Nephron (organoid): ENCODE results near the gene OR4D9.
A peak's percentile ranks its signal among the peaks of the same experiment; 100 is the strongest.

Experiments used
- H3K27ac Mint-ChIP-seq, 3 experiments: 2 replicates each; pipeline ENCODE4 v1.8.0; 2020; ENCODE audit warnings: mixed read lengths in 3 of 3, mild to moderate bottlenecking in 2 of 3, moderate library complexity in 1 of 3
- H3K27me3 Mint-ChIP-seq: 2 replicates; pipeline ENCODE4 v1.8.0; 2021; ENCODE audit warnings: low read depth, mild to moderate bottlenecking, moderate library complexity, mixed read lengths
- H3K36me3 Mint-ChIP-seq: 2 replicates; pipeline ENCODE4 v1.8.0; 2020; ENCODE audit warnings: low read depth, mixed read lengths
- H3K4me1 Mint-ChIP-seq: 2 replicates; pipeline ENCODE4 v1.8.0; 2020; ENCODE audit warnings: mixed read lengths
- H3K4me3 Mint-ChIP-seq, 3 experiments: 2 replicates each; pipeline ENCODE4 v1.8.0; 2020; ENCODE audit warnings: mild to moderate bottlenecking in 3 of 3, mixed read lengths in 3 of 3, moderate library complexity in 2 of 3
- H3K9me3 Mint-ChIP-seq: 2 replicates; pipeline ENCODE4 v1.8.0; 2020; ENCODE audit warnings: mixed read lengths
- TF ChIP-seq, protein P1 (sequence below), 3 experiments: fragments of 200-600 bp; sonication (generic); IDR thresholded peaks; one replicate each; pipeline ENCODE4 v1.5.0; 2021; ENCODE audit warnings: antibody characterized with exemption in 3 of 3; ENCODE audit not compliant: unreplicated experiment in 3 of 3

OR4D9 gene

DNA sequence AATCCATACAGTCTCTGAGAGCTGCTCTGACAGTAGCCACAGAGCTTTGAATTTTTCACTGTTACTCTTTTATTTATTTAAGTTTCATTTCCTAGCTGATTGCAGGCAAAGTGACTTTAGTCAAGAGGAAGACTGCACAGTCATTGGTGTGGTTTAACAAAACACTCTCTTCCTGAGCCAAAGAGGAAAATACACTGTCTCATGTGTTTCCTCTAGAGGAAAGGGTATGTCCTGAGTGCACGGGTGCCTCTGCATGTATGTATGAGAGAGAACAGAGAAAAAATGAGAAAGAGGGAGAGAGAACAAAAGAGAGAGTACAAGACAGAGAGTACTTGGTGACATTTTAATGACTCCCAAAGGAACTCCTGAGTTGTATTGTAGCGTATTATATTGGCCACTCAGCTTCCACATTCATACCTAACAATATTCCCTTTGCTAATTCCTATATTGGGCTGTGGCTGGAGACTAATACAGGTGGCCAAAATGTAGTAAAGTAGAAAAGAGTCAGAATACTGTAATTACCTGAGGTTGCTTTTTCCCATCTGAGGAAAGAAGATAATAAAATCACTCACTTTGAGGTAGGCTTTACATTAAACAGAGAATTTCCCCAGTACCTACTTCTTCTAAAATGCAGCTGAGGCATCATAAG, at the start of gene OR4D9:
Gene OR4D9, plus strand, starts transcription at position 599 of the 649 bp plus-strand sequence. CDS start 3,374 bp downstream, outside the sequence.
- Mint-ChIP-seq H3K27ac (no peak within 1 kb of the TSS), H3K27me3 (peaks cover 5% of the 10 kb centered on the region), H3K4me3 (no peak within 1 kb of the TSS), H3K4me1 (no peaks in the 10 kb centered on the region), H3K36me3 (no peaks in the 10 kb centered on the region), H3K9me3 (no peaks in the 10 kb centered on the region)
- TF ChIP-seq, protein P1, sequence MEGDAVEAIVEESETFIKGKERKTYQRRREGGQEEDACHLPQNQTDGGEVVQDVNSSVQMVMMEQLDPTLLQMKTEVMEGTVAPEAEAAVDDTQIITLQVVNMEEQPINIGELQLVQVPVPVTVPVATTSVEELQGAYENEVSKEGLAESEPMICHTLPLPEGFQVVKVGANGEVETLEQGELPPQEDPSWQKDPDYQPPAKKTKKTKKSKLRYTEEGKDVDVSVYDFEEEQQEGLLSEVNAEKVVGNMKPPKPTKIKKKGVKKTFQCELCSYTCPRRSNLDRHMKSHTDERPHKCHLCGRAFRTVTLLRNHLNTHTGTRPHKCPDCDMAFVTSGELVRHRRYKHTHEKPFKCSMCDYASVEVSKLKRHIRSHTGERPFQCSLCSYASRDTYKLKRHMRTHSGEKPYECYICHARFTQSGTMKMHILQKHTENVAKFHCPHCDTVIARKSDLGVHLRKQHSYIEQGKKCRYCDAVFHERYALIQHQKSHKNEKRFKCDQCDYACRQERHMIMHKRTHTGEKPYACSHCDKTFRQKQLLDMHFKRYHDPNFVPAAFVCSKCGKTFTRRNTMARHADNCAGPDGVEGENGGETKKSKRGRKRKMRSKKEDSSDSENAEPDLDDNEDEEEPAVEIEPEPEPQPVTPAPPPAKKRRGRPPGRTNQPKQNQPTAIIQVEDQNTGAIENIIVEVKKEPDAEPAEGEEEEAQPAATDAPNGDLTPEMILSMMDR (IDR thresholded peaks at IDR 0.05; ENCODE audit: unreplicated experiment in 3 of 3), result no peak

DNA sequence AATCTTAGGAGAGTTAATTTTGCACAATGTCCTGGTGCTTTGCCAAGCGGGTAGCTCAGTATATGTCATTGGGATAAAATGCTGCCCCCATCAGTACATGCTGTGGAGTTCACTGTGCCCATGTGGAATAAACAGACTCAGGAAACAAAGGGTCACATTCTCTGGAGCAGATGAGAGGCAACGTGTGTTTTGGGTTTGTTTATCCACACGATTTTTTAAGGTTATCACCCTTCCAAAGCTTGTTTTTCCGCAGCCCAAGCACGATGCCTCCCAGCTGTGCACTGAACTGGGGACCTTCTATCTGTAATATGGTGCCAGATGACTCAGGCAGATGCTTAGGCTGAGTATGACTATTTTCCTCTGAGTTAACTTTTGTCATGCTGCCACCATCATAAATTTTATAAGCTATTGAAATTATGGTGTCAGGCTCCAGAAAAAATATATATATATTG, 48.1 kb upstream of the OR4D9 start:
- no peaks in the 10 kb centered on the region for H3K9me3 Mint-ChIP-seq
- H3K36me3 Mint-ChIP-seq, result no peaks in the 10 kb centered on the region
- peak overlapping the region in 2 of 3 experiments; percentile 38 to 39 for H3K27ac Mint-ChIP-seq
- peaks cover 11% of the 10 kb centered on the region for H3K4me1 Mint-ChIP-seq
- no peaks in the 10 kb centered on the region for H3K27me3 Mint-ChIP-seq
- H3K4me3 Mint-ChIP-seq, result no peak overlapping the region
- TF ChIP-seq, protein P1 (IDR thresholded peaks at IDR 0.05; ENCODE audit: unreplicated experiment in 3 of 3), result no peak

DNA sequence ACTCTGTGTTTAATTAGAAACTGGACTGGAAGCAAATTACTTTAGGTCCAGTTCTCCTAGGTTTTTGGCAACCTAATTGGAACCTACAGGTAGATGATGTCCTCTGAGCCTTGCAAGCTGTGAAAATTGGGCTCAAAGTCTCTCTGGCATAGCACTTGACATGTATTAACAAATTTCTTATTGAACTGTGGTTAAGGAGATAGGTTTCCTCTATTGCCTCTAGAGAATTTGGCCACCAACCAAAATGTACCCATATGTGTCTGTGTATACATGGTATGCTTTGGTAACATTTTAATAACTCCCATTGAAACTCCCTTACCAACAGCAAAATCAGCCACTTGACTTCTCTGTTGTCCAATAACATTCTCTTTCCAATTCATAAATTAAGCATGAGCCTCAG, 38.3 kb upstream of the OR4D9 start, which contains the start of gene OR4D10:
Gene OR4D10, plus strand, starts transcription at position 301 of the 400 bp plus-strand sequence. CDS start 4,115 bp downstream, outside the sequence.
- H3K36me3 Mint-ChIP-seq, result no peaks in the 10 kb centered on the region
- H3K9me3 Mint-ChIP-seq, result no peaks in the 10 kb centered on the region
- H3K27ac Mint-ChIP-seq, result no peak within 1 kb of the TSS
- no peaks in the 10 kb centered on the region for H3K27me3 Mint-ChIP-seq
- TF ChIP-seq, protein P1 (IDR thresholded peaks at IDR 0.05; ENCODE audit: unreplicated experiment in 3 of 3), result no peak
- no peaks in the 10 kb centered on the region for H3K4me1 Mint-ChIP-seq
- no peak within 1 kb of the TSS for H3K4me3 Mint-ChIP-seq

- Mint-ChIP-seq H3K27ac (no peak overlapping the region), H3K4me1 (no peaks in the 10 kb centered on the region), H3K4me3 (no peak overlapping the region), H3K27me3 (no peaks in the 10 kb centered on the region), H3K36me3 (no peaks in the 10 kb centered on the region), H3K9me3 (no peaks in the 10 kb centered on the region)
- TF ChIP-seq, protein P1 (IDR thresholded peaks at IDR 0.05; ENCODE audit: unreplicated experiment in 3 of 3), result no peak
These were observed 36.2 kb upstream of the OR4D9 start for GRCh38 chr11:59475176-59475575.

DNA sequence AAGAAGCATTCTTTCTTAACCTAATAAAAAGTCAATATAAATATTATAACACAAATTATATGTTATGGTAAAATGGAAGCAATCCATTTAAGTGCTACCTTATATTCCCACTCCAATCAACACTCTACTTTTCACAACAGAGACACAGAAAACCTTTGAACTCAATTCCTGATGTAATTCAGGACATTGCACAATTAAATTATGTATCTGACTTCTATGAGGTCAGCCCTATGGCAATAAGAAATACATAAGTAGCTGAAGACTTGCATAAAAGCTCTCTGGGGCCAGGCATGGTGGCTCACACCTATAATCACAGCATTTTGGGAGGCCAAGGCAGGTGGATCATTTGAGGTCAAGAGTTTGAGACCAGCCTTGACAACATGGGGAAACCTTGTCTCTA, 31.4 kb upstream of the OR4D9 start:
- no peaks in the 10 kb centered on the region for H3K36me3 Mint-ChIP-seq
- H3K4me3 Mint-ChIP-seq, result no peak overlapping the region
- no peaks in the 10 kb centered on the region for H3K4me1 Mint-ChIP-seq
- no peak overlapping the region for H3K27ac Mint-ChIP-seq
- no peaks in the 10 kb centered on the region for H3K27me3 Mint-ChIP-seq
- H3K9me3 Mint-ChIP-seq, result no peaks in the 10 kb centered on the region
- TF ChIP-seq, protein P1 (IDR thresholded peaks at IDR 0.05; ENCODE audit: unreplicated experiment in 3 of 3), result no peak

- no peaks in the 10 kb centered on the region for H3K9me3 Mint-ChIP-seq
- no peaks in the 10 kb centered on the region for H3K4me1 Mint-ChIP-seq
- TF ChIP-seq, protein P1 (IDR thresholded peaks at IDR 0.05; ENCODE audit: unreplicated experiment in 3 of 3), result no peak
- H3K36me3 Mint-ChIP-seq, result no peaks in the 10 kb centered on the region
- no peaks in the 10 kb centered on the region for H3K27me3 Mint-ChIP-seq
- no peak overlapping the region for H3K27ac Mint-ChIP-seq
- H3K4me3 Mint-ChIP-seq, result no peak overlapping the region
These were observed 31.0 kb upstream of the OR4D9 start for GRCh38 chr11:59480359-59480758.
